Renal cortical epithelial cell (primary cell): Measurements from ENCODE around the gene GBX2. TPM values are rescaled to one million over a fixed set of nuclear protein-coding genes. Genes with fewer than 3 reads are reported as not detected.

Experiments
- DNase-seq: peaks from one replicate; pipeline ENCODE4 v3.0.0-alpha.2; 2011; ENCODE audit warnings: low read depth
- total RNA-seq: library from RNA; depleted of rRNA; stranded (reverse); fragments of >200 nt; gene quantifications from 2 replicates; pipeline ENCODE4 v1.2.3, GENCODE V29; 2014

Gene GBX2
- total RNA-seq, 1 donor from 2014 or later = not detected

DNA sequence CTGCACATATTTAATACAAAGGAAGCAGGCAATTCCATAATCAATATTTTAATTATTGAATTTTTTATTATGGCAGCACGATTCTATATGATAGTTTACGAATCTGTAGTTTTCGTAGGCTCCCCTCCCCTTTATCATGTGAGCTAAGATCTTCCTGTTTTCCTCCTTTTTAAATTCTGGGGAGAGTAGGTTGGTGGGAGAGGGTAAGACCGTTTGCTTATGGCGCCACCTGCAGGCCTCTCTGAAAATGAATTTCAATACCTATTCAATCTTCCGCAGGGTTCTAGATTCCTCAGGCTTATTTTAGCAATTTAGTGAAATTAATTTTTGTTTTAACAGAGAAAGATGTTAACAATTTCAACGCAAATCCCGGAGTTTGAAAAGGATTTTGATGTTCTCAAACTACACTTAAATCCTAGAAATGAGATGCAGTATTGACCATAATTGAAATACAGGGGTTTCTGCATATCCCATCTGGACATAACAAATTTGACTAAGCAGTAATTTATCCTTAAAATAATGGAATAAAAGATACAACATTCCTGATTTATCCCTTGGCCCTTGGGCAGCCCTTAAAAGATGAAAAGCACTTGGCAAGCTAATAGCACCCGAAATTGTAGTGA is 12.8 kb upstream of the GBX2 start:
- peak; percentile 58 for DNase-seq

DNA sequence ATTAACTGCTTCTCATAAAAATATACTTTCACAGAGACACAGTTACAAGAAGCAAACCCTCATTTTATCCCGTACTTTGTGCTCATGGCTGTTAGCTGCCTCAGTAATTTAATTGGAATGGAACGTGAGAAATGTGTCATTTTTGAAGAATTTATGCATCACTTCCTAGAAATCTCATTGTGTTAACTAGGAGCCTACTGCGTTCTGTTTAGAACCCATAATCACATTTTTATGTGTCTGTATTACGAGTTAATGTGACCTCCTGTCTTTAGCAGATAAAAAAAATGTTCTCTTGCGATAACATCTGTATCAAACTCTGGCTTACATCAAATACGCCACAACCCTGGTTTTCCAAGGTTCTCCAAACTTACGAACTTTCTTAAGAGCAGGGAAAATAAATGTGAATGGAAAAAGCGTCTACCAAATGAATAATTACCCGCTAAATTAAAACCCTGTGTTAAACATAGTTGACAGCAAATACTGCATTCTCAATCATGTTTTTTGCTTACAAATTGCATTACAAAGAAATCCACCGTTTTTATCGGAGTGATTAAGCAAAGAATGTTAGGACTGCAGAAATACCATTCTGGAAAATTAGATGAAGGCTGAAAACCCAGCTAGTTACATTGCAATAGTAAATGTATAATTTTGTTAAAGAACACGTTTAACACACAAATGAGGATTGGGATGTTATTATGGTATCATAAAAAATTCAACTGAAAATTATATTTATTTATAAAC is 12.1 kb upstream of the GBX2 start:
- peak; percentile 72 for DNase-seq

- no peak for DNase-seq
These were observed 11.3 kb upstream of the GBX2 start for GRCh38 chr2:236179236-236180075.

GRCh38 chr2:236178890-236179235 is 10.7 kb upstream of the GBX2 start:
- no peak for DNase-seq

DNA sequence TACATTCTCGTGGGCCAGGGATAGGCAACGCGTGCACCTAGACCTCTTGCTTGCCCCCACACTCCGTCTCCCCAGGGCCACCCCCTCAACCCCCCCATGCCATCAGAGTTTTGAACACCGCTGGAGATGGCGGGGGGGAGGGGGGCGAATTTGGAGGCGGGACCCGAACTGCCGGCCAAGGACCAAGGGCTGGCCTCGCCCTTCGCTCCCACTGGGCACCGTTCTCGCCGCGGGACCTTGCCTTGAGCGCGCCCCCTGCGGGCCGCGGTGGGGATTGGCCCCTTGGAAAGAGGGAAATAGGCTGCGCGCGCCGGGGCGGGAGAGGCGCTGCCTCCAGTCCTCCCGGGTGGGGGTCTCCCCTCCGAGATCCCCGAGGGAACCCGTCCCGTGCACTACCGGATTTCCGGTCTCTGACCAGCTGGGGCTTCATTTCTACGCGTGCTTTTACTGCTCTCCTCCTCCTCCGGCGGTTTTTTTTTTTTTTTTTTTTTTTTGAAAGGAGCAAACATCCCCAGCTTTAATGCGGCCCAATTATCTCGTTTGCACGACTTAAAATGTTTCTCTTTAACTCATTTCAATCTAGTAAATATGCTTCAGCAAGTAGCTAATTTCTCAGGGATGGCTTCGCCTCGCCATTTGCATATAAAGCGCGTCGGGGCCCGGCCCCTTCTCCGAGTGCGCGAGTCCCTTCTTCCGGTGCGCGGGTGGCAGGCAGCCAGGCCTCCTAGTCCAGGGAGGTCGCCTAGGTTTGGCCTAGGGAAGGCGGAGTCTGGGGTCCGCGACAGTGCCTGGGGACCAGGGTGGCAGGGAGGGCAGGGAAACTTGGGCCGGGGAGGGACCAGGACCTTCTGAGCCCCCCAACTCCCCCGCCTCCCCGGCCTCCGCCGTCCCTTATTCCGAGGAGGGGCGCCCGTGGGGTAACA is 10.0 kb upstream of the GBX2 start:
- peak; percentile 28 for DNase-seq

GRCh38 chr2:236177604-236177966 is 9.4 kb upstream of the GBX2 start:
- DNase-seq = no peak

GRCh38 chr2:236176951-236177350 is 8.8 kb upstream of the GBX2 start:
- no peak for DNase-seq

DNA sequence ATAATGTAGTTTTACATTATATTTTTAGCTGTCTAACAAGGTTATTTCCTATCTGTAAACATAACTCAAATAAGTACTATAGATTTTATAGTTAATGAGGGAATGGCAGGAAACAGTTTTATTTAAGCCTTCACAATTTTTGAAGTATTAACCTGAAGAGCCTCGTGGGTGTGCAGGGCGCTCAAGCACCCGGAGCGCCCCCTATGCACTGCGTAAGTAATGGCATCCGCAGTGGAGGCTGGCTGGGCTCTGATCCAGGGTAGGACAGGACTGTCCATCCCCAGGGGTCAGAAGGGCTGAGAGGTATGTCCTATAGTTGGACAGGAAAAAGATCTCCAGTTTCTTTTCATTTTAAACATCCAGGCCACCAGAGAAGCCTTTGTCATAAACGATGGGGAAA is 8.2 kb upstream of the GBX2 start:
- DNase-seq = no peak

- peak; percentile 12 for DNase-seq
These were observed 7.5 kb upstream of the GBX2 start for GRCh38 chr2:236175548-236176150.

DNA sequence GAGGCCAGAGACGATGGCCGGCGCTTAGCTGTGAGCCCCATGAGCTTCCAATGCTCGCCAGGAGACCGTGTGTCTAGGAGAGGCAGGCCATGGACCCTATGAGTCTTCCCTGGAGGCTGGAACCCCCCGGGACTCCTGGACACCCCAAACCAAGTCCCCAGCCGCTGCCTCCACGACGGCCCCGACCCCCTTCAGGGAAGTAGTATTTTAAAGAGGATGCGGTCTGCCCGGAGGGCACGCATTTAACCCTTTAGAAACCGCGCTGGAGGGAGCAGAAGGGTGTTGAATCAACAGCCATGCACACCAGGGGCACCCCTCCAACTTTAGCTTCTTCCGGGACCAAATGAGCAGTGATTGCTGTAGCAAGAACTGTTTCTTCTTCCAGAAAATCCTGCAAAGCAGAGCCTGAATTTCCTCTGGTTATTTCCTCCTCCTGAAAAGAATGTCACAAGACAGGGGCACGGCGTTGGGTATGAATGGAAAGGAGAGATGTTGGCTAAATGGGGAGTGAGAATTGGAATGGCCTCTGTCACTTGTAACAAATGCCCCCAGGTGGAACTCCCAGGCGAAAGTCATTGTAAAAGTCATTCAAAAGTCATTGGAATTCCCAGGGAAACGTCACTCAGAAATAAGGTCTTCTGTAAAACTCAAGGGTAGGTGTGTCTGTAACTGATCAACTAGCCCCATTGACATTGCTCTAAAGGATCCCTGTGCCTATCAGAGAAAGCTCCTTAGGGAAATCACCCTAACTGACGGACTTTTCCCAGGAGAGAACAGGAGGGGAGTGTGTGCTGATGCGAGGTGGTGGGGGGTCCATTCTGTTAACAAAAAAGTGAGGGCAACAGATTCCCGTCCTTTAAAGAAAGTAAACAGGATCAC is 5.8 kb upstream of the GBX2 start:
- DNase-seq = peak; percentile 54

GRCh38 chr2:236173036-236173728 is 5.0 kb upstream of the GBX2 start:
- DNase-seq = no peak

DNA sequence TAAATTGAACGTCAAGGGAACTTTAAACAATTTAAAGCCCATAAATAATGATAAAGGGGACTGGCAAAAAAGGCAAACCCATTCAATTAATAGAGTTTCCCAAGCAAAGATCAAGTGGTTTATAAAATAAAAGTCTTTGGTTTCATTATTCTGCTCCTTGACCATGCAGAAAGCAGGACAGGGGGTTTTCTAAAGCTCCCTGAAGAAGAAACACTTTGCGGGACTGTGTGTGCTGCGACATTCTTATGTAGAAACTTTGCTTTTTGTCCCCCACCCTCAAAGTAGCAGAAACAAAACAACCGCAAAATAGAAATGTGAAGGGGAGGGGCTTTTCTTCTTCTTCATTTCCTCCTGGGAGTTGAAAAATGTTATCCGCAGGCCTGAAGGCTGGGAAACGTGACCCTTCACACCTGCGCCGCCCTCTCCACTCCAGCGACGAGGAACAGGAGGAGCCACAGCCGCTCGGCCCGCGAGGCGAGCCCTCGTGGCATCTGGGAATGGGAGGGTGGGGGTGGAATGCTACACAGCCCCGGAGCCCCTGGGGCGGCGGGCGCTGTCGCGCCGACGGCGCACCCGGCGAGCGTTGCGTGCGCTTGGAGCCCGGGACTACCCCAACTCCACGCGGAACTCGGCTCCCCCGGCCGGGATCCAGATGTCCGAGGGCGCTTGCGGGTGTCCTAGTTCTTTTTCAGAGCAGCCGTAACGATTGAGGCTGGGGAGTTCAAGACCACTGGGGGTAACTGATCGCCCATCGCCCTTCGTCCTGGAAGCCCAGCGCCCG is 4.3 kb upstream of the GBX2 start:
- no peak for DNase-seq

- DNase-seq = no peak
These were observed 3.6 kb upstream of the GBX2 start for GRCh38 chr2:236171680-236172254.

DNA sequence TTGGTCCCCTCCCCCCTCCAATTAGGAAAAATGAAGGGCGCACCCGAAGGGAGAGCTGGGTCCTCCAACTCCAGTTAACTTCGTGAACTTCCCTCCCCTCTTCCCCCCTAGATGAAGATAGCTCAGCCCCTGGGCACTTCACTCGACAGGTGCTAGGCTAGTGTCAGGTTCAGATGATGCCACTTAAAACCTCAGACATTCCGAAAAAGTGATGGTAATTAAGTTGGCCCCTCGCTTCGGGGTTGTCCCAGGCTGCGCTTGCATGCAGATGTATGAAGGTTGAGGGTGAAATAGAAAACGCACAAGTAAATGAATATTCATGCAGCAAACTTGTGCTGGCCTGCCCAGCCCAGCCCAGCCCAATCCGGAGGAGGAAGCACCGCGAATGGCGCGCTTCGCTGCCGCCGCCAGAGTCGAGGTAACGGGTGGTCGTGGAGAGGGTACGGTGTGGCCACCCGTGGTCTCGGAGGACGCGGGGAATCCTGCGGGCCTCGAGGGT is 3.0 kb upstream of the GBX2 start:
- no peak for DNase-seq

DNA sequence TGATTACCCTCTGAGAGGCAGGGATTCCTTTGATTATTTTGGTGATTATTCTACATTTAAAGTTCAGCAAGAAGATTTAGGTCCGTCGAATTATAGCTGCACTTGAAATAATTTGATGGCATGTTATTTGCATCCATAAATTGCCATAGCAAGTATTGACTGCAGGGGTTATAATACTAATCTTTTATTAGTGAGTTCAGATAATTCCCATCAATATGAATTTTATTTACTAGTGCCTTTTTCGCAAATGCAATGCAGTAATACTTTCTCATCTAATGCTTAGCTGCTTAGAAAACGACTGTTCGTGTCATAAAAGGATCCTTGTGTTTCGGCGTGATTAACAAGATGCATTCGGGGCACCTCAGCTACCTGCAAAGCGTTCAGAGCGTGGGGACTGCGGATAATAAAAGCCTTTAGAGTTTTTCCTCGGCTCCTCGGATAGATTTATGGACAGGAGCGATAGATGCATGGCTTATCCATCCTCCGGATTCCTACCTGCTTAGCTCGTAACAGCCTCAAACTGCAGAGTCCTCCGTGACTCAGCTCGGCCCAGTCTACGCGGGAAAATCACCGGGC is 2.5 kb upstream of the GBX2 start:
- DNase-seq = no peak

DNA sequence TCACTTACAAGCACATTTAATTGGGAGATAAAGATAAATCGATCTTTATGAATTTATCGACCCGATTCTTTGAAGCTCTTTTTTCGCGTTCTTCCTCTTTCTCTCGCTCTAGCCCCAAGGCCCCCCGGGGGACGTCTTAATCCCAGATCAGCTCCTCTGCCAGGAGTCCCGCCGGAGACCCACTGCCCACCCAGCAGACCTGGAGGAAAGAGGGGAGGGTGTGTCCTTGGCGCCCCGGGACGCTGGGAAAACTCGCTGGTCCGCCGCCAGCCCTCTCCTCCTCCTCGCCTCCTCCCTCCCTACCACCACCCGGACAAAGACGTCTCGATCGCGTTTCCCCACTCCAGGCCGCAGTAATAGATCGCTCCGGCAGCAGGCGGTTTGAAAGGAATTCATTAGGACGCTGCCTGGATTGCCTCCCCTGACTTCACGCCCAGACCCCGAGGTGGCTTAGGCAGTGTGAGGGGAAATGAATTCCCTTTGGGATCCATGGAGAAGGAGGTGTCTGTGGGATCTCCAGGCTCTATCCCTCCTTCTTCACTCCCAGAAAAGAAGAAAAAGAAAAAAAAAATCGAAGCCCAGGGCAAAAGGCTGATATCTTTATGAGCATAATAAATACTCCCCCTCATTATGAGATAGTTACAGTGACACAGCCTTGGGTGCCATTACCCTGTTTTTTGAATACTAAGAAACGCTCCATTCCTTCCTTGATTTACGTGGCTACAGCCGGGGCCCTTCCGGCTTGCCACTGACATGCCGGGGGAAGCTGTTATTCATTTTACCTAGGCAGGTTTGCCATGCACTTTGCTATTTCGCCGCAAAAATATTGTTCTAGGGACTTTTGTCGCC is 1.8 kb upstream of the GBX2 start:
- no peak for DNase-seq

DNA sequence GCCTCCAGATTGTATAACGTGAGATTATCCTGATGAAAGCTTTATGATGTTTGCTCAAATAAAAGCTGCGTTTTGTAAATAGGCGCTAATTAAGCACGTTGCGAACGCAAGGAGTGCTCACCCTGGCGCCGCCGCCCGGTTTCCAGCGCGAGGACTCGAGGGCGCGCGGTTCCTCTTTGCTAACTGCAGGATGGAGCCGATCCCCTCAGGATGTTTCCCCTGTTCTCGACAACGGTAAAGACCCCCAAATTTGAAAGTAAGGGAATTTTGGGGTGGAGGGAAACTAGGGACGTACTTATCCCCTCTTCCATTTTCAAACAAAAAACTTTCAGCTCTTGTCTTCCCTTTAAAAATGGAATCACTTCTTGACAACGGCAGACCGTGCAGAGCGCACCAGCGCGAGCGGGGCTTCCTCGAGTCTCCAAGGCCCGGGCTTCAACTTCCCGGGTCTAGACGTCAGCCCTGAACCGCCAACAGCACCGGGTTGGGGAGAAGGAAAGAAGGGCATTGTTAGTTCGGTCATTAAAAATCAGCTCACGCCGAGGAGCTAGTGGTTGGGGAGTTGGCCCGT is 1.1 kb upstream of the GBX2 start:
- DNase-seq = no peak
